ENCODE measurements around the gene ARHGAP1. TPM values are rescaled to one million over a fixed set of nuclear protein-coding genes. Genes with fewer than 3 reads are reported as not detected.

ARHGAP1 gene
- total and polyA plus RNA-seq, 2 donors (not counting 3 experiments of a cell fraction or from before 2014, with no cell fraction given): 30.9 to 58.2 TPM

- ChIA-PET POLR2A (no interaction called here), CTCF (no interaction called here)
- Histone ChIP-seq H3K79me2 (ENCODE audit: control insufficient read depth, insufficient read depth, low read length) (no peaks in the 10 kb centered on the region), H3K4me3 (replicated peaks in 1 of 3; ENCODE audit: insufficient read depth in 1 of 3, low read depth in 1 of 3, low read length in 3 of 3) (no peak within 1 kb of the TSS), H3K9me3 (replicated peaks; ENCODE audit: control insufficient read depth, insufficient read depth, low read length) (no peaks in the 10 kb centered on the region), H3K9ac (replicated peaks; ENCODE audit: extremely low read depth, insufficient read depth, low read length) (no peak within 1 kb of the TSS), H4K20me1 (replicated peaks; ENCODE audit: control insufficient read depth, extremely low read depth, insufficient read depth, low read length) (no peaks in the 10 kb centered on the region), H3K4me1 (ENCODE audit: control insufficient read depth, extremely low read depth, insufficient read depth, low read length) (peaks cover 6% of the 10 kb centered on the region), H2AFZ (ENCODE audit: low read depth, low read length) (peak within 1 kb of the TSS; percentile 19), H3K27ac (ENCODE audit: insufficient read depth, low read depth, low read length) (no peak within 1 kb of the TSS), H3K27me3 (ENCODE audit: control insufficient read depth in 2 of 2, insufficient read depth in 2 of 2, low read length in 2 of 2) (no peaks in the 10 kb centered on the region), H3K36me3 (ENCODE audit: control insufficient read depth in 2 of 2, extremely low read depth in 1 of 2, insufficient read depth in 2 of 2, low read length in 2 of 2) (no peaks in the 10 kb centered on the region), H3K4me2 (ENCODE audit: insufficient read depth, low read length) (no peak within 1 kb of the TSS), H3K9me1 (replicated peaks; ENCODE audit: control insufficient read depth, extremely low read depth, insufficient read depth, low read length) (no peaks in the 10 kb centered on the region)
- BruUV-seq (replicated peaks): no TSS peak
- DNase-seq (ENCODE audit: low read depth, low spot score): no peak
- intact Hi-C loops (cut with micrococcal nuclease) (no loop called here), dilution Hi-C loops (cut with MboI; ENCODE audit: extremely low pct_ligation_motif_present, low sequenced_read_pairs) (no loop called here)
- no peak for TF ChIP-seq POLR2A (IDR thresholded peaks at IDR 0.05; ENCODE audit: low read depth, low read length)
- TF ChIP-seq JUN (IDR thresholded peaks at IDR 0.05; ENCODE audit: borderline replicate concordance, insufficient read depth, insufficient read length, low read depth): no peak
- TF ChIP-seq POLR2AphosphoS5 (IDR thresholded peaks at IDR 0.05; ENCODE audit: insufficient read depth, low read depth, low read length): no peak
- TF ChIP-seq MYC (IDR thresholded peaks at IDR 0.05; ENCODE audit: low read depth, low read length): no peak
- TF ChIP-seq CTCF (IDR thresholded peaks at IDR 0.05; ENCODE audit: extremely low read depth in 1 of 2, insufficient read depth in 1 of 2, low read depth in 1 of 2, low read length in 2 of 2): no peak
- FAIRE-seq: no peak
These were observed 18.7 kb upstream of the ARHGAP1 start, which contains the start of gene F2 for GRCh38 chr11:46719048-46719542. Gene F2, plus strand, starts transcription at chr11:46719213. Its CDS starts 23 bp downstream, at chr11:46719236.
